Cerebellar nuclear complex (tissue), 1 donor: ENCODE measurements around the gene SUSD1.
"Not testable (repeated sequence)": the region's sequence is repeated elsewhere in the genome, so short reads cannot be mapped to it uniquely, and the experiment has no call there.

ENCODE experiments used
- DNase-seq, 2 experiments: peaks; one replicate each; lab custom pipeline; 2025; lab: John Stamatoyannopoulos, UW

Gene SUSD1

DNA sequence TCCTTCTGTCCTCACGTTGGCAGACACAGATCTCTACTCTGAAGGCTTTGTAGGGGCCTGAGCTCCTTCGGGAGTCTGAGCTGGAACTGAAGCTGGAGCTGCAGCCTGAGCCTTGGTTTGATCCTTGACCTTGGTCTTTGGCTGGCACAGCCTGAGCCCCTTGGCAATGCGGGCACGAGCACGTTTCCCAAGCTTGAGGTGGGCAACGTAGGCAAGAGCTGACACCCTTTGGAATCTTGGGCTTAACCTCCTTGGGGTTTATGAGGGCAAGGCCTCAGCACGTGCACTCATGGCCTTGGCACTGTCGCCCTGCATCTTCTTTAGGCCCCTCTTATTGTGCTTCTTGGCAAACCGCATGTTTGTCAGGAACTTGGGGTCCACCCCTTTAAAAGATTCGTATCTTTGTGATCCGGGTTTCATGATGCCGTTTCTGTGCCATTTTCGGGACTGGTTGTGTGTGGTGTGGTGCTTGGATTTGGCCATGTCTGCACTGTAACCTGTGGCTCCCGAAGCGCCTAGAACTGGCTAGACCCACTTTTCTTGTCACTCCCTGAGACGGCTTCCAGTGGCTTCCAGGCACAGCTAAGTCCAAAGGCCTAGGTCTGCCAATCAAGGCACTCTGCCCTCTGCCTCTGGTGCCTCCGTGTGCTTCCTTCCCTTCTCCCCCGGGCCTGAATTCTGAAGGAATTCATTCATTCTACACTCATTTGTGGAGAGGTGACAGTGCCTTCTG is 1.4 kb downstream of the SUSD1 start:
- no peak for DNase-seq

DNA sequence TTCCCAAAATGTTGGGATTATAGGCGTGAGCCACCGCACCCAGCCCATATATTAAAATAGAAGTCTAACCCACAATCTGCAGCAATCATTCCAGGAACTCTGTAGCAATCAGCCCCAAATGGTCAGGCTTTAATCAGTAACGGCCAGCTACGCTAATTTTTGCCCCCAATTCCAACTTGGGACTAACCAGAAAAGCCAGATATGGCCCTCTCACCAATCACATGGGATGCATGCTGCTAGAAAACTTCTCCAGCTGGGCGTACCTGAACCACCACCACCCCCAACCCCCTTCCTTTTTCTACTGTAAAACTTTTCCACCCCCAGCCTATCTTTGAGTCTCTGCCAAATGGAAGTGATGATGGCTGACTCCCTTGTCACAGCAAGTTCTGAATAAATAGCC is 4.1 kb downstream of the SUSD1 start:
- no peak for DNase-seq

DNA sequence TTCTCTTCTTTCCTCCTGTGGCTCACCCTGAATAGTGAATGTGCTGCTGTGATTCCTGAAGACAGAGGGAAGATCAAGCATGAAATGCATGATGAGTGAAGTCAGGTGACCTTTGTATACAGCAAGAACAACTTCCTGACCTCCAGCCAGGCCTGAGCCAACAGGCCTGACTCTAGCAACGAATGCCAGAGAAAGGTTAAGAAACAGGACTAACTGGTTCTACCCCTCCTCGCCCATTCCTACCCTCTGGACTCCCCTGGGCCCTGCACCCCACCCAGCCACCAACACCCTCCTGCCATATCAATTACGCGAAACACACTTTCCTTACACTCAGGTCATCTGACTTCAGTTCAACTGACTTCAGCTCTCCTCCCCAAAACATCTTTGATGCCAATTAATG is 4.9 kb downstream of the SUSD1 start:
- DNase-seq = no peak

DNA sequence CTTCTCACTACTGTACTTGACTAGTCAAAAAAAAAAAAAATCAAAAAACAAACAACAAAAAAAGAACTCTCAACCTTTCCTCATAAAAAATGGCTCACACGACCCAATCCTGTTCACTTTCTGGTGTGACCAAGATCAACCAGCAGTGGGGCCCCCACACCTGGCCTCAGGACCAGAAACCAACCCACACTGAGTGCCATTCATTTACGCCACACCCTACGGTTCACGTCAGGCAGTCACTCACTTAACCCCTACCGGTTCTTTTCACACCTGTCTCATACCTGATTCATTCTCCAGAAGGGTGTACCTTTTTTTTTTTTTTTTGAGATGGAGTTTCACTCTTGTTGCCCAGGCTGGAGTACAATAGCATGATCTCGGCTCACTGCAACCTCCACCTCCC is 5.7 kb downstream of the SUSD1 start:
- DNase-seq = no peak

DNA sequence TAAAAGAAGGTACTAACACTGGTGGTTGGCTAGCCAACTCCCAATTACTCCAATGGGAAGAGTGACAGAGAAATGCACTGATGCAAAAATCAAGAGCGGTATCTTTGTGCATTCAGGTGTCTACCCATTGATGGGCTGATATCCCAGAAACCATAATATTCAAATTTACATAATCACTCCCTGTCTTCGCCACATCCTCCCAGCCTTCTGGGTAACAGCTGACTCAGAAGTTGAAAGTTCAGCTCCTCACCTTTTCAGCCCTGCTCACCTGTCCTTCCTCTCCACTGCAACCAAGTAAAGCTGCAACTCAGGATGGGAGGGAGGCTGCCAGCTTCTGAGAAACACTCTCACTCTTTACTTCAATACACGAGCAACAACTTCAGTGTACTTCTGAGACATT is 6.9 kb downstream of the SUSD1 start:
- no peak for DNase-seq

DNA sequence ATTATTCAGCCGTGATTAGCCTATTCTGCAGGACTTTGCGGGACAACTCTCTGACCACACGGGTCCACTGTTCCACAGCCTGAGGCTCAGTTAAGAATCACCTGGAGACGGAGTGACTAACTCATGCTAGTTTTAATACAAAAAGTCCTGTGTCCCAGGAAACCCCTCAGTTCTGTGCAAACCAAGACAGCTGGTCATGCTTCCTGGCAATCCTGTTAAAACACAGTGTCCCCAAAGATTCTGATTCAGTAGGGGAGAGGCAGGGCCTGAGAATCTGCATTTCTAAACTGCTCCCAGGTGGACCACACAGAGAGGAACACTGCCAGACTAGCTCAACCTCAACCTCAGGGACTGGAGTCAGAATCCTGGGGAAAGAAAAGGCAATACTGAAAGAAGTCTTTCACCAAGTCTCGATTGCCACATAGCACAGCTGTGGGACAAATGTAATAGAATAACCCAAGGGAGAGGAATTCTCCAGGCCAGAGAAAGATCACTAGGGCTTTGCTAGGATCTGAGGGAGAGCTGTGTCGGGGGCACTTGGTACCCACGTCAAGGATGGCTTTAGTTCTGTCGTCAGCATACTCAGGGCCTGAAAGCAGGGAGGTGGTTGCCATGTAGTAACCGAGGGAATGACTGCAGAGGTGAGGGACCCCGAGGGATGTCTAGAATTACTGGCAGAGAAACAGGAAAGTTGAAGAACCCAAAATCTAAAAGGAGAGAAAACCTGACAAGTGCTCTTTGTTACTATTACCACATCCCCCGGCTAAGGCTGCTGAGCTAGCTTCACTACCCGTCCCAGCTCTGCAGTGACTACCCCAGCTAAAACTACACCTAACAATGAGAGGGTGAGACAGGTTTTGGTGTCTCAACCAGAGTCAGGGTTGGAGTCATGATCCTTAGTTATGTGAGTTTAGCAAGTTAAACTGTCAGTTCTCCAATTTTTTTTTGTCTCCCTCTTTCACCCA is 8.6 kb downstream of the SUSD1 start:
- DNase-seq = no peak

DNA sequence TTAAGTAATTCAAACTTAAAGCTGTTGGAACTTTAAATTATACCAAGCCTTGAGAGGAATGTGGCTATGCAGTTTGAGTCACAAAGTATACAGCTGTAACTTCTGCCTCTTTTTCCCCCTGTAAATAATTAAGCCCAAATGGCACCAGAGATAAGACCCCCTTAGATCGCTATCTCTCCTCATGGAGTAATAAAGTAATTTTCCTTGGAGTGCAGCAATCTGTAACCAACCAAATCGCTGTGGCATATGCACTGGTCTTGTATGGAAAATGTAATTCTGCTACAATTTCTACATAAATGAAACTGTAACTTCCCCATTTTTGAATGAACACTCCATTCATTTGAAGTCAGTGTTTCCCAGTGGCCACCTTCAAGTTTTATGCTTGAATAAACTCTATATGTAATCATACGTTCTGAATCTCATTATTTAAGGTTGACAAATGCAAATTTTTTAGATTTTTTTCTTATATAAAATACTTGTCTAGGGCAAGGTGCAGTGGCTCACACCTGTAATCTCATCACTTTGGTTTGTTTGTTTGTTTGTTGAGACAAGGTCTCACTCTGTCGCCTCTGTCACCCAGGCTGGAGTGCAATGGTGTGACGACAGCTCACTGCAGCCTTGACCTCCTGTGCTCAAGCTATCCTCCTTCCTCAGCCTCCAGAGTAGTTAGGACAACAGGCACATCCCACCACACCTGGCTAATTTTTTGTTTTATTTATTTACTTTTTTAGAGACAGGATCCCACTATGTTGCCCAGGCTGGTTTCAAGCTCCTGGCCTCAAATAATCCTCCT is 12.3 kb downstream of the SUSD1 start:
- DNase-seq = no peak

DNA sequence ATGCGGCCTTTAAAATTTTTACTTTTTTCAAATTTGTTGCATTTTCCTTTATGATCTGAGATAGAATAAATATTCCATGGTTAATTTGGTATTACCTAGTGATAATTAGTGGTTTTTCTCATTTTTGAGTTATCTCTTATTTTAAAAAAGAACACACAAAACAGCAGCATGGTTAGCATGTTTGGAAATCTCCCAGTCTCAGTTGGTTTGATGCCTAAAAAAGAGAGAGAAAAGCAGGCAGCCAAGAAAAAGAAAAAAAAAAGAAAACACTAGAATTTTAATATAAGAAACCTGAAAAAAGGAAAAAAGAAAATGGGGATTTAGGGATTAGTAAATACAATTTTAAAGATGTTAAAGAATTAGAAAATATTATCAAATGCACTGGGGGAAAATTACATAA is 15.3 kb downstream of the SUSD1 start:
- no peak for DNase-seq

DNA sequence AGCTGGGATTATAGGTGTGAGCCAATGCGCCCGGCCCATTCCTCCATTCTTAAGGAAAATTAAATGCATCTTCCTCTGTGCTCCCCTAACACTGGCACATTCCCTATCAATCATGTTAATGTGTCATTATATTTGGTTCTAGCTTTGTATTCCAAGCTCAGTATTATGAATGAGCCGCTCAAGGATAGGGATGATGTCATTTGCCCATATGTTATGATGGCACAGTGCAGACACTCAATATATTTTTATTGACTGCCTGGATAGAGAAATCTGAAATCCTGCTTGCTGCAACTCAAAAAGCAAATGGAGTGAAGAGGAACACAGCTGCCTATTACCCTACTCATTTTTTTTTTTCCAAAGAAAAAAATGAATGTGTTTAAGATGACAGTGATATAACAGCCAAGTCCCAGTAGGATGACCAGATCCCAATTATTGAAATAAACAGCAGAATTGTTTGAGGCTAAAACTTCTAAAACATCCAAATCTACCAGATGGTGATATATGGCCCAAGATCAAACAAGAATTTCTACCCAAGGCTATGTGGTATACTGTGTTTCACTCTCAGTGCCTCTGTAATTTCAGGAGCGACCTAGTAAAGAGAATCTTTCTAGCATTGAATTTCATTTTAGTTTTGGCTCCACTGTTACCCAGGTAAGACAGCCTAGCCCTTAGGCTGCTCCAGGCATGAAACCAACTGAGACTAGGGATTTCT is 16.3 kb downstream of the SUSD1 start:
- DNase-seq = no peak

DNA sequence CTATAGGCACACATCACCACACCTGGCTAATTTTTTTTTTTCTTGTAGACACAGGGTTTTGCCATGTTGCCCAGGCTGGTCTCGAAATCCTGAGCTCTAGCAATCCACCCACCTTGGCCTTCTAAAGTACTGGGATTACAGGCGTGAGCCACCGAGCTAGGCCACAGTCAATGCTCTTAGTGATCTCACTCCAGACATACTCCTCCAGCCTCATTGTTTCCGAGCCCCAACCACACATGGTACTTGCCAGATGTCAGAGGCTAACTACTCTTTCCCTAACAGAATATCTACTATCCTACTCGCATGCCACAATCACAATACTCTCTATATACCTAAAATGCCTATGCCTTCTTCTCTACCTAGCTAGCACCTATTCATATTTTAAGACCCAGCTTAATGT is 17.1 kb downstream of the SUSD1 start:
- no peak for DNase-seq

DNA sequence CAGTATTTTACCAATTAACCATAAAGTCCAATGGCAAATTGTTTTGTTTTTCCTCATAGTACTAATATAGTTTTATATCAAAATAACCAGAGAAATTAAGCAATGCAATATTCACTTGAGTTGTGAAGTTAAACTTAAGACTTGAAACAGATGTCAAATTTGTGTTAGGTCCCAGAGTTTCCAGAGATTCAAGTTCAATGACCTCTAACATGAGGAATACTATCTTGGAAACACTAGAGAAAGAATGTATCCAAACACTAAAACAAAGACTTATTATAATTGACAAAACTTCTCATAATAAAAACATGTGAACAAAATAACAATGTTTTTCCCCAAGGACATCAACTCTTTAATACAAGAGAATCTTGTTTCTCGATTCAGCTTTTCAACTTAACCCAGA is 18.0 kb downstream of the SUSD1 start:
- DNase-seq = no peak

DNA sequence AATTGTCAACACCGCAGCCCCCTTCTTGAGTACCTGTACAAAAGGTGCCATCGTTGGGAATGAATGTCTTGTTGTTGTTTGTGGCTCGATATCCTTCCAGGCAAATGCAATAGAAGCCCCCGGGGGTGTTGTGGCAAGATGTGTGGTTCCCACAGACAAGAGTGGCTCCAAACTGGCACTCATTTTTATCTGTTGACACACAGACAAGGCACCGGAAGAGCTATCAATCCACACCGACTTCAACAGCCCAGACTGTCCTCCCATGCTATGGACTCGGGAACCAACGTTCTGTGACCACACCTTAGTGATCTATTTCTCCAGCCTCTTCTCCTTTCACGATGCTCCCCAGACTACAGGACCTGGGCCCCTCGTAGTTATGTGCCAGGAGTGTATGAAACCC is 25.9 kb downstream of the SUSD1 start:
- DNase-seq = no peak

DNA sequence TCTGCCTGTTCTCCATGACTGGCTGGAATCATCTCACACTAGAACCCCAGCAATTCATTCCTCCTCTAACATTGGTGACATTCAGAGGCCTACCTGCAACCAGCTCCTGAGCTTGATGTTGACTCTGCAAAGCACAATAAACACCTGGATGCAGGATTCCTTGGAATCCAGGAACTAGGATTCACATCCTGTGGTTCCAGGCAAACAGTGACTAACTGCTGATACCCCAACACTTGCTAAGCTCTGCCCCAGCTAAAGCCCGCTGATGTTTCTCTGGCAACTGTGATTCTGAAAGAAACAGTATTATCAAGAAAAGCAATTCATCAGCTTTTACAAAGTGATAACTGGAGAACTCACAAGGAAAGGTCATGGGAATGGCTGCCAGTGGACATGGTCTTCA is 29.2 kb downstream of the SUSD1 start:
- DNase-seq = no peak

DNA sequence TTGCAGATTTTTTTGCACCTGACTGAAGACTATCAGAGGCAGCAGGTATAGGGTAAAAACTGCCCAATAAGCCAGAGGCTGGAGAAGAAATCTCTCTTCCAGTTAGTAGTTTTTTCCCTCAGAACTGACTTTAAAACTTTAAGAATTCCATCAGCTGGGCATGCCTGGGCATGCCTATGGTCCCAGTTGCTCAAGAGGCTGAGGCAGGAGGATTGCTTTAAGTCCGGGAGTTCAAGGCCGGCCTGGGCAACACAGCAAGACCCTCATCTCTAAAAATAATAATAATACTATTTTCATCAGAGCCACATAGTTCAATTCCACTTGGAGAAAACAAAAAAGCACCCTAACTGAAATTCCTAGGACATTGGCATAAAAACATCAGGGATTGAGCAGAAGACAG is 30.3 kb downstream of the SUSD1 start:
- DNase-seq = no peak

DNA sequence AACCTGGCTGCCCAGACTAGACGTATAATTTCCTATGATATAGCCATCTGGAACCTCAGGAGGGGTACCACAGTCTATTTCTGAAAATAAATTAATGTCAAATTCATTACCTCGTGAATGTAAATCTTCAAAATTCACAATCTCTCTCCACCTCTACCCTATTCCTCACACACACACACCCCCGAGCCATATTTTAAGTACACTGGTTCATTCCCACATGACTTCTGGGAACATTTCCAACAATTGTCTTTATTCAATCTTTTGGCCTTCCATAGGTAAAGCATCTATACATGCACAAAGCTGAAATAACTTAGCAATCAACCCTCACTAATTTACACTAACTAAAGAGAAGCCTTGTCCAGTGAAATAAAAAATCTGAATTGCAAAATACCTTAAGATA is 32.7 kb downstream of the SUSD1 start:
- DNase-seq = no peak

DNA sequence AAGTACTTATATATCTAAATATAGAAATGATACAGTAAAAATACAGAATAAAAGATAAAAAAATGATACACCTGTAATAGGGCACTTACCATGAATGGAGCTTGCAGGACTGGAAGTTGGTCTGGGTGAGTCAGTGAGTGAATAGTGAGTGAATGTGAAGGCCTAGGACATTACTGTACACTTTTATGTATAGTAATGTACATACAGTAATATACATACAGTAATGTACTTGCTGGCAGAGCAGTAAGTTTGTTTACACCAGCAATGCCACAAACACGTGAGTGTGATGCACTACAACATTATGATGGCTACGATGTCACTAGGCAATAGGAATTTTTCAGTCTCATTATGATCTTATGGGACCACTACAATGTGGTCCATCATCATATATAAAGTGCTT is 34.2 kb downstream of the SUSD1 start:
- no peak for DNase-seq

DNA sequence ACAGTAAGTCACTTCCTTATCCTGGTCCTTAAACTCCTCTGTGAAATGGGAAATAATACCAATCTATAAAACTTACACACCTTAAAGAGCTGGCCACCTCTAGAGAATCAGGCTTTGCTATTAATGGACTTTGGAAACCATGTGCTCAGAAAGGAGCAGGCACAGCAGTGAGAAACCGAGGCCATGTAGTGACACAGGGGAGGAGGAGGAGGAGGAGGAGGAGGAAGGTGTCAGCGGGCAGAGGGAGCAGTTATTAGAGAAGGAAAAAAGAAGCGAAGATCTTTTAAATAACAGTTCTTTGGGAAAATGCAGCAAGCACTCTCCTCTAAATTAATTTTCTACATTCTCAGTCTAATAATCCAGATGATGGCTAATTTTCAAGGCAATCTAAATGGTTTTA is 38.0 kb downstream of the SUSD1 start:
- no peak for DNase-seq

DNA sequence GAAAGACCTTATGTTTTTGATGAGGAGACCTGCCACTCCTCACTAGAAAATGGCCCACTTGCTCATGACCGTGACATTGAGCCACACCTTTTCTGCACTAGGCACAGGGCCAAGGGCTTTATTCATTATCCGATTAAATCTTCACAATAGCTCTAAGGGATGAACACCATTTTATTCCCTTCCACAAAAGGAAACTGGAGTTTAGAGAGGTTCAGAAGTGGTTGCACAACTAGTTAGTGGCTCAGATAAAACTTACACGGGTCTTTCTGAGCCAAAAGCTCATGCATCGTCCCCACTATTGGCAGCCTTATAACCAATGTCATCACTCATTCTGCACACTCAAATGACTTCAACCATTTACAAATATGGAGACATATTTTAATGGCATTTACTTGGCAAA is 39.4 kb downstream of the SUSD1 start:
- DNase-seq = no peak

DNA sequence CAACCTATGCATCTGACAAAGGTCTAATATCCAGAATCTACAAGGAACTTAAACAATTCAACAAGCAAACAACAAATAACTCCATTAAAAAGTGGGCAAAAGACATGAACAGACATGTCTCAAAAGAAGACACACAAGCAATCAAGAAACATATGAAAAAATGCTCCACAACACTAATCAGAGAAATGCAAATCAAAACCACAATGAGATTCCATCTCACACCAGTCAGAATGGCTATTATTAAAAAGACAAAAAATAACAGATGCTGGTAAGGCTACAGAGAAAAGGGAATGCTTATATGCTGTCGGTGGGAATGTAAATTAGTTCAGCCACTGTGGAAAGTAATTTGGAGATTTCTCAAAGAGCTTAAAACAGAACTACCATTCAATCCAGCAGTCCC is 41.3 kb downstream of the SUSD1 start:
- not testable (repeated sequence) for DNase-seq

DNA sequence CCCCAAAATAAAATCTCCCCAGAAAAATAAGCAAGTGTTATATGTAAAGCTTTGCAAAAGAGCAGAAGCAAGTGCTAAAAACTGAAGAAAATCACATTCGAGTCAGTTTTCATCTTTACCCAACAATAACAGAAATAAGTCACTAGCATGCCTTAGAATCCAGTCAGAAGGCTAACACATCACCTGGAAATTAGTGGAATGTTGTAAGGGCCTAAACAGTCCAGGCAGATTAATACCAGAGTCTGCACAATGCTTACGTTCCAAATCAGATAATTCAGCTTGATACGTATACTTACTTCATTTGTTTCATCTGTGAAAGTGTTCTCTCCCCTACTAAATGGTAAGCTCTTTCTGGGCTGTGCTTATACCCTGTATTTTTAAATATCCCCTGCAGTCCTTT is 42.7 kb downstream of the SUSD1 start:
- no peak for DNase-seq

DNA sequence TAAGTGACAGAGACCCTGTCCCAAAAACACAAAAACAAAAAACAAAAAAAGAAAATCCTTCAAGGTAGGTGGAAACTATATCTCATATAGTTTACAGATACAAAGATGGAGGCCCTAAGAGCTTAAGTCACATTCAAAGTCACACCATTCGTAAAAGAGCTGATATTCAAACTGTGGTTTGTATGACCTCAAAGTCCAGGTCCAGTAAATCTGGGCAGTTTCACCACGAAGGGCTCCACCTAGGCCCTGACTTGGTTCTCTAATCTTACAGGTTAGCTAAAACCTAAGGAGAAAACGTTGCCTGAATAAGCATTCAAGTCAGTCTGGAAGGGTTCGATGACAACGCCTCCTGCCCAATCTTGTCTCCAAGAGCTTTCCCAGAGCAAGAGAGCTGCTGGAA is 44.1 kb downstream of the SUSD1 start:
- DNase-seq = no peak

DNA sequence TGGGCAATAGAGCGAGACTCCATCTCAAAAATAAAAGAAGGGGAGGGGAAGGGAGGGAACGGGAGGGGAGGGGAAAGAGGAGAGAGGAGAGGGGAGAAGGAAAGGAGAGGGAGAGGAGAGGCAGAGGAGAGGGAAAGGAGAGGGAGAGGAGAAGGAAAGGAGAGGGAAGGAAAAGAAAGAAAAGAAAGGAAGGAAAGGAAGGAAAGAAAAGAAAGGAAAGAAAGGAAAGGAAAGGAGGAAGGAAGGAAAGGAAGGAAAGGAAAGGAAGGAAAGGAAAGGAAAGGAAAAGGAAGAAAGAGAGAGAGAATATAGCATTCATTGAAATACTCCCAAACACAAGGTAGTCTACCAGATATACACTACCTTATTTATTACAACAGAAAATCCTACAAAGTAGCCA is 44.8 kb downstream of the SUSD1 start:
- no peak for DNase-seq
